WTC11 (cell line): ENCODE data around the gene HDHD2.

Source experiments
- CBFB ChIP-seq: sonication (generic); formaldehyde crosslinking; IDR thresholded peaks from 2 replicates; pipeline ENCODE4 v1.8.1; 2022; ENCODE audit warnings: mild to moderate bottlenecking, low read depth, missing genetic modification reagents
- FOXK1 ChIP-seq: sonication (generic); formaldehyde crosslinking; IDR thresholded peaks from 2 replicates; pipeline ENCODE4 v1.8.0; 2022; ENCODE audit warnings: mild to moderate bottlenecking, moderate library complexity, missing genetic modification reagents
- IRF2 ChIP-seq: sonication (generic); formaldehyde crosslinking; IDR thresholded peaks from 2 replicates; pipeline ENCODE4 v1.8.0; 2022; ENCODE audit warnings: low read depth, missing genetic modification reagents, borderline replicate concordance
- JUN ChIP-seq: sonication (generic); formaldehyde crosslinking; IDR thresholded peaks from 2 replicates; pipeline ENCODE4 v1.8.0; 2023; ENCODE audit warnings: mild to moderate bottlenecking, missing genetic modification reagents
- MXD4 ChIP-seq: fragments of 250-450 bp; sonication (Bioruptor Pico); IDR thresholded peaks from 2 replicates; pipeline ENCODE4 v1.8.0; 2021; ENCODE audit warnings: mild to moderate bottlenecking, moderate library complexity, borderline replicate concordance
- SP1 ChIP-seq: sonication (generic); formaldehyde crosslinking; conservative IDR thresholded peaks from 2 replicates; pipeline ENCODE4 v1.8.1; 2022; ENCODE audit warnings: missing genetic modification reagents
- TEAD4 ChIP-seq: sonication (generic); formaldehyde crosslinking; IDR thresholded peaks from 2 replicates; pipeline ENCODE4 v1.8.0; 2022; ENCODE audit warnings: mild to moderate bottlenecking, missing genetic modification reagents
- TP53 ChIP-seq: sonication (generic); formaldehyde crosslinking; IDR thresholded peaks from 2 replicates; pipeline ENCODE4 v1.8.1; 2023; ENCODE audit warnings: mild to moderate bottlenecking, missing genetic modification reagents
- ZNF138 ChIP-seq: sonication (generic); formaldehyde crosslinking; conservative IDR thresholded peaks from 2 replicates; pipeline ENCODE4 v1.8.1; 2022; ENCODE audit warnings: mild to moderate bottlenecking, moderate library complexity, missing genetic modification reagents
- TF ChIP-seq, protein P1 (sequence below): sonication (generic); formaldehyde crosslinking; IDR thresholded peaks from 2 replicates; pipeline ENCODE4 v1.8.1; 2023; ENCODE audit warnings: mild to moderate bottlenecking, missing genetic modification reagents, moderate library complexity
- TF ChIP-seq, protein P2 (sequence below): fragments of 200-600 bp; IDR thresholded peaks from 2 replicates; pipeline ENCODE4 v1.8.0; 2022; ENCODE audit warnings: antibody characterized with exemption
- TF ChIP-seq, protein P3 (sequence below): sonication (generic); formaldehyde crosslinking; IDR thresholded peaks from 2 replicates; pipeline ENCODE4 v1.8.1; 2022; ENCODE audit warnings: mild to moderate bottlenecking, missing genetic modification reagents, moderate library complexity, borderline replicate concordance
- TF ChIP-seq, protein P4 (sequence below): sonication (generic); formaldehyde crosslinking; IDR thresholded peaks from 2 replicates; pipeline ENCODE4 v1.8.1; 2022; ENCODE audit warnings: low read depth, mild to moderate bottlenecking, moderate library complexity, missing genetic modification reagents, borderline replicate concordance
- TF ChIP-seq, protein P5 (sequence below): fragments of 250-450 bp; sonication (Bioruptor Pico); conservative IDR thresholded peaks from 2 replicates; pipeline ENCODE4 v1.9.0; 2021; ENCODE audit warnings: mild to moderate bottlenecking

DNA sequence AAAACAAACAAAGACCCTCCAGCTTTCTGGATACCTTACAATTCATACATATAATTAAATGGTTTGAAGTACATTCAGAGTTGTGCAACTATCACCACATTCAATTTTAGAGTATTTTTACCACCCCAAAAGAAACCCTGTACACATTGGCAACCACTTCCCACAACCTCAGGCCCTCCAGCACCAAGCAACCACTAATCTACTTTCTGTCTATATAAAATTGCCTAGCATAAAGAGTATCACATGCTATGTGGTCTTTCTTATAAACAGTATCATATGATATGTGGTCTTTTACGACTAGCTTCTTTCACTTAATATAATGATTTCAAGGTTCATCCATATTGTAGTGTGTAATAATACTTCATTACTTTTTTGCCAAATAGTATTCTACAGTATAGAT is 18.6 kb upstream of the HDHD2 start:
- TF ChIP-seq, protein P1, sequence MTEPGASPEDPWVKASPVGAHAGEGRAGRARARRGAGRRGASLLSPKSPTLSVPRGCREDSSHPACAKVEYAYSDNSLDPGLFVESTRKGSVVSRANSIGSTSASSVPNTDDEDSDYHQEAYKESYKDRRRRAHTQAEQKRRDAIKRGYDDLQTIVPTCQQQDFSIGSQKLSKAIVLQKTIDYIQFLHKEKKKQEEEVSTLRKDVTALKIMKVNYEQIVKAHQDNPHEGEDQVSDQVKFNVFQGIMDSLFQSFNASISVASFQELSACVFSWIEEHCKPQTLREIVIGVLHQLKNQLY (CRISPR knock-in tag) = no peak
- TF ChIP-seq, protein P2, sequence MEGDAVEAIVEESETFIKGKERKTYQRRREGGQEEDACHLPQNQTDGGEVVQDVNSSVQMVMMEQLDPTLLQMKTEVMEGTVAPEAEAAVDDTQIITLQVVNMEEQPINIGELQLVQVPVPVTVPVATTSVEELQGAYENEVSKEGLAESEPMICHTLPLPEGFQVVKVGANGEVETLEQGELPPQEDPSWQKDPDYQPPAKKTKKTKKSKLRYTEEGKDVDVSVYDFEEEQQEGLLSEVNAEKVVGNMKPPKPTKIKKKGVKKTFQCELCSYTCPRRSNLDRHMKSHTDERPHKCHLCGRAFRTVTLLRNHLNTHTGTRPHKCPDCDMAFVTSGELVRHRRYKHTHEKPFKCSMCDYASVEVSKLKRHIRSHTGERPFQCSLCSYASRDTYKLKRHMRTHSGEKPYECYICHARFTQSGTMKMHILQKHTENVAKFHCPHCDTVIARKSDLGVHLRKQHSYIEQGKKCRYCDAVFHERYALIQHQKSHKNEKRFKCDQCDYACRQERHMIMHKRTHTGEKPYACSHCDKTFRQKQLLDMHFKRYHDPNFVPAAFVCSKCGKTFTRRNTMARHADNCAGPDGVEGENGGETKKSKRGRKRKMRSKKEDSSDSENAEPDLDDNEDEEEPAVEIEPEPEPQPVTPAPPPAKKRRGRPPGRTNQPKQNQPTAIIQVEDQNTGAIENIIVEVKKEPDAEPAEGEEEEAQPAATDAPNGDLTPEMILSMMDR = no peak
- TF ChIP-seq FOXK1 (CRISPR knock-in tag) (no peak), TEAD4 (no peak), IRF2 (no peak), SP1 (CRISPR knock-in tag) (no peak), JUN (CRISPR knock-in tag) (no peak), MXD4 (CRISPR knock-in tag) (no peak), ZNF138 (CRISPR knock-in tag) (no peak), CBFB (CRISPR knock-in tag) (no peak), TP53 (CRISPR knock-in tag) (no peak)
- TF ChIP-seq, protein P3, sequence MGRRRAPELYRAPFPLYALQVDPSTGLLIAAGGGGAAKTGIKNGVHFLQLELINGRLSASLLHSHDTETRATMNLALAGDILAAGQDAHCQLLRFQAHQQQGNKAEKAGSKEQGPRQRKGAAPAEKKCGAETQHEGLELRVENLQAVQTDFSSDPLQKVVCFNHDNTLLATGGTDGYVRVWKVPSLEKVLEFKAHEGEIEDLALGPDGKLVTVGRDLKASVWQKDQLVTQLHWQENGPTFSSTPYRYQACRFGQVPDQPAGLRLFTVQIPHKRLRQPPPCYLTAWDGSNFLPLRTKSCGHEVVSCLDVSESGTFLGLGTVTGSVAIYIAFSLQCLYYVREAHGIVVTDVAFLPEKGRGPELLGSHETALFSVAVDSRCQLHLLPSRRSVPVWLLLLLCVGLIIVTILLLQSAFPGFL (CRISPR knock-in tag) = no peak
- TF ChIP-seq, protein P4, sequence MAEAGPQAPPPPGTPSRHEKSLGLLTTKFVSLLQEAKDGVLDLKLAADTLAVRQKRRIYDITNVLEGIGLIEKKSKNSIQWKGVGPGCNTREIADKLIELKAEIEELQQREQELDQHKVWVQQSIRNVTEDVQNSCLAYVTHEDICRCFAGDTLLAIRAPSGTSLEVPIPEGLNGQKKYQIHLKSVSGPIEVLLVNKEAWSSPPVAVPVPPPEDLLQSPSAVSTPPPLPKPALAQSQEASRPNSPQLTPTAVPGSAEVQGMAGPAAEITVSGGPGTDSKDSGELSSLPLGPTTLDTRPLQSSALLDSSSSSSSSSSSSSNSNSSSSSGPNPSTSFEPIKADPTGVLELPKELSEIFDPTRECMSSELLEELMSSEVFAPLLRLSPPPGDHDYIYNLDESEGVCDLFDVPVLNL (CRISPR knock-in tag) = no peak
- TF ChIP-seq, protein P5, sequence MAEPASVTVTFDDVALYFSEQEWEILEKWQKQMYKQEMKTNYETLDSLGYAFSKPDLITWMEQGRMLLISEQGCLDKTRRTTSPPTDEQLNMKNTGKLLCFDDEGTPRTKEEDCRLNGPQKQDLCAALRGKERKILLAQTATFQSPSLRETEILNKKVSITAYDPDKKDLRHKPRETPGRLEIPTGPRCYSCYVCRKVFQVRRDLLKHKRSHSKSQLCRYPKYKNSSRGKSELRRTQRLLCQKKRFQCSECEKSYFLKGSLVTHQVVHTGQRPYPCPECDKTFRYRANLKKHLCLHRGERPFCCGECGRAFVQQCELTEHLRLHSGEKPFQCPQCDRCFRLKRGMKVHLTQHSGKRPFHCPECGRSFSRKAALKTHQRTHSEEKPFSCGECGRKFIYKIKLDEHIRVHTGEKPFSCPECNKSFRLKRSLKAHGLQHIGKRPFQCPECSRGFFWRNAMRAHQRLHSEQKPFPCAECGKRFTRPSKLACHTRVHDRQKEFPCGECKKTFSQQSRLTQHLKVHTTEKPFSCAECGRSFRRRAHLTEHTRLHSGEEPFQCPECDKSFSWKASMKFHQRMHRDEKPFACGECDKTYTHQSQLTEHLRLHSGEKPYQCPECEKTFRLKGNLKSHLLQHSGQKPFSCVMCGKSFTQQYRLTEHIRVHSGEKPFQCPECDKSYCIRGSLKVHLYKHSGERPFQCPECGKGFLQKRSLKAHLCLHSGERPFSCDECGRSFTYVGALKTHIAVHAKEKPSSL (CRISPR knock-in tag) = no peak
